Measurements from ENCODE around the gene JSRP1.

Gene JSRP1

GRCh38 chr19:2219726-2220125 lies 36.5 kb downstream of the JSRP1 start:
- no peak for DNase-seq (ENCODE audit: low read depth)
- no peak overlapping the region for H3K4me3 ChIP-seq (ENCODE audit: low read depth, low read length)
- TF ChIP-seq CTCF (IDR thresholded peaks at IDR 0.05; ENCODE audit: insufficient read depth, low read depth, low read length, missing control alignments), result no peak

DNA sequence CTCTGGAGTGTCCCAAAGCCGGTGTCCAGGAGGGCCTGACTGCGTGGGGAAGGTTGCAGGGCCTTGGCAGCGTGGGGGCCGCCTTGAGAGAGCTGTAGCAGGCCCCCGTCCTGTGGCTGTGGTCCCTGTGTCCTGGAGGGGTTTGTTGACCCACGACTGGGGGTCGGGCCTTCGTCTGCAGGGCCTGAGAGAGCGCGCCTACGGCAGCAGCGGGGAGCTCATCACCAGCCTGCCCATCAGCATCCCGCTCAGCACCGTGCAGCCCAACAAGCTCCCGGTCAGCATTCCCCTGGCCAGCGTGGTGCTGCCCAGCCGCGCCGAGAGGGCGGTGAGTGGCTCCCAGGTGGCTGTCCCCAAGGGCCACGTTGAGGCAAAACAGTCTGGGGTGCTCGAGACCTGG lies 38.6 kb downstream of the JSRP1 start:
- DNase-seq (ENCODE audit: low read depth), result no peak
- TF ChIP-seq CTCF (IDR thresholded peaks at IDR 0.05; ENCODE audit: insufficient read depth, low read depth, low read length, missing control alignments), result no peak
- H3K4me3 ChIP-seq (ENCODE audit: low read depth, low read length), result no peak overlapping the region

GRCh38 chr19:2216361-2217225 lies 39.6 kb downstream of the JSRP1 start:
- TF ChIP-seq CTCF (IDR thresholded peaks at IDR 0.05; ENCODE audit: insufficient read depth, low read depth, low read length, missing control alignments), result no peak
- DNase-seq (ENCODE audit: low read depth), result no peak
- H3K4me3 ChIP-seq (ENCODE audit: low read depth, low read length), result no peak overlapping the region

- H3K4me3 ChIP-seq (ENCODE audit: low read depth, low read length), result no peak overlapping the region
- no peak for DNase-seq (ENCODE audit: low read depth)
- TF ChIP-seq CTCF (IDR thresholded peaks at IDR 0.05; ENCODE audit: insufficient read depth, low read depth, low read length, missing control alignments), result no peak
Measured at GRCh38 chr19:2215281-2215751, 40.9 kb downstream of the JSRP1 start.

- no peak for DNase-seq (ENCODE audit: low read depth)
- no peak for TF ChIP-seq CTCF (IDR thresholded peaks at IDR 0.05; ENCODE audit: insufficient read depth, low read depth, low read length, missing control alignments)
- H3K4me3 ChIP-seq (ENCODE audit: low read depth, low read length), result no peak overlapping the region
Measured at GRCh38 chr19:2214251-2214650, 42.0 kb downstream of the JSRP1 start.

DNA sequence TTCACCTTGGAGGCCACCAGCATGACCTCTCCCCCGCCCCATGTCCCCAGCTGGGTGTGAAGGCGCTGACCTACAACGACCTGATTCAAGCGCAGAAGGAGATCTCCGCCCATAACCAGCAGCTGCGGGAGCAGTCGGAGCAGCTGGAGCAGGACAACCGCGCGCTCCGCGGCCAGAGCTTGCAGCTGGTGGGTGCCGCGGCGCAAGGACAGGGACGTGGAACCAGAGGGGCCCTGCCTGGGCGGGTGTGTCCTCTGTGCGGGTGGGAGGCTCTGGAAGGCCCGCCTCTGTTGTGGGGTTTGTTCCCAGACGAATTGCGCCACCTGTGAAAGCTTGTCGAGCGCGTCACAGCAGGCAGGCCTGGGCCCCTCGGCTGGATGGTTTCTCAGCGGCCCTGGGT lies 42.4 kb downstream of the JSRP1 start:
- DNase-seq (ENCODE audit: low read depth), result no peak
- no peak overlapping the region for H3K4me3 ChIP-seq (ENCODE audit: low read depth, low read length)
- no peak for TF ChIP-seq CTCF (IDR thresholded peaks at IDR 0.05; ENCODE audit: insufficient read depth, low read depth, low read length, missing control alignments)

All from GM12865 (cell line).